ENCODE results near the gene VTI1A.
A peak's percentile ranks its signal among the peaks of the same experiment; 100 is the strongest.

Gene VTI1A

DNA sequence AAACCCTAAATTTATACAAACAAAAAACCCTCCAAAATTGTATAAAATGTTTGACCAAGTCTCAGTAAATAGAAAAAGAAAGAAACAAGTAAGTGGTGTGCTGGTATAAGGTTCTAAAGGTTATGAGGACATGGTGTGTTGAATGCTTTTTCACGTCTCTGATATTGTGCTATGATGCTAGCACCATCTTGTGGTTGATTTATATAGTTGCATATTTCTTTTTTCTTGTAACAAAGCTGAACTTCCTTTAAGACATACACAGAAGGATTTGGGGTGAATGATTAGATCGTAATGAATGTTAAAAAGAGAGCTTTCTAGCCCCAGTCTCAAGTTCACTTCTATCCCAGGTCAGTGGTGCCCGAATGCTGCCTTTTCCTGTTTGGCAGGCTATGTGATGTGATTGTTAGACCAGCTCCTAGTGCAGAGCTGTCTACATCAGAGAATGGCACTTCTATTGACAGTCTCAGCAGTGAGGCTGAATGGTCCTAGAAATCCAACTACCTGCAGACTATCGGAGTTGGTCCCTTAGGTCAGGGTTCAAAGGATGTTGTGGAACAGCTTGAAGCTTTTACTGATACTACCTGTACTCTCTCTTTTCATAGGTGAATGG, 25.0 kb downstream of the VTI1A start:
- ChIA-PET POLR2A (interaction anchor here (1.4 kb wide), 1 partner anchor 25 kb away, joined by 3 read pairs; the partner anchor contains the start of genes VTI1A and ZDHHC6), CTCF (interaction anchor here (0.5 to 2.1 kb wide), 52 partner anchors 7 to 1396 kb away, joined by 3 to 18 read pairs (median 3); no protein-coding TSS in a partner anchor)
- Histone ChIP-seq H3K36me3 (ENCODE audit: control insufficient read depth in 2 of 2, insufficient read depth in 1 of 2, low read length in 2 of 2) (peaks cover 0 to 4% of the 10 kb centered on the region in 2 experiments; a peak in 1 of 3 replicates), H3K4me3 (ENCODE audit: low read depth, low read length) (no peak overlapping the region), H3K9me3 (ENCODE audit: control insufficient read depth, insufficient read depth, low read depth, low read length) (no peaks in the 10 kb centered on the region), H3K4me1 (ENCODE audit: control insufficient read depth, insufficient read depth, low read length) (peaks cover 7% of the 10 kb centered on the region), H3K27ac (ENCODE audit: extremely low read depth, low read depth, low read length) (no peak overlapping the region)
- no peak for TF ChIP-seq ZNF311 (tag by site-specific recombination; IDR thresholded peaks at IDR 0.05; ENCODE audit: borderline replicate concordance)
- no peak for TF ChIP-seq ZBTB17 (tag by site-specific recombination; IDR thresholded peaks at IDR 0.05)
- TF ChIP-seq, protein P1, sequence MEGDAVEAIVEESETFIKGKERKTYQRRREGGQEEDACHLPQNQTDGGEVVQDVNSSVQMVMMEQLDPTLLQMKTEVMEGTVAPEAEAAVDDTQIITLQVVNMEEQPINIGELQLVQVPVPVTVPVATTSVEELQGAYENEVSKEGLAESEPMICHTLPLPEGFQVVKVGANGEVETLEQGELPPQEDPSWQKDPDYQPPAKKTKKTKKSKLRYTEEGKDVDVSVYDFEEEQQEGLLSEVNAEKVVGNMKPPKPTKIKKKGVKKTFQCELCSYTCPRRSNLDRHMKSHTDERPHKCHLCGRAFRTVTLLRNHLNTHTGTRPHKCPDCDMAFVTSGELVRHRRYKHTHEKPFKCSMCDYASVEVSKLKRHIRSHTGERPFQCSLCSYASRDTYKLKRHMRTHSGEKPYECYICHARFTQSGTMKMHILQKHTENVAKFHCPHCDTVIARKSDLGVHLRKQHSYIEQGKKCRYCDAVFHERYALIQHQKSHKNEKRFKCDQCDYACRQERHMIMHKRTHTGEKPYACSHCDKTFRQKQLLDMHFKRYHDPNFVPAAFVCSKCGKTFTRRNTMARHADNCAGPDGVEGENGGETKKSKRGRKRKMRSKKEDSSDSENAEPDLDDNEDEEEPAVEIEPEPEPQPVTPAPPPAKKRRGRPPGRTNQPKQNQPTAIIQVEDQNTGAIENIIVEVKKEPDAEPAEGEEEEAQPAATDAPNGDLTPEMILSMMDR (tag by site-specific recombination; IDR thresholded peaks at IDR 0.05): peak; percentile 43; the same call in 1 of the 2 replicates
- no peak for TF ChIP-seq ZNF266 (tag by site-specific recombination; IDR thresholded peaks at IDR 0.05; ENCODE audit: low read depth)
- peak; percentile 90 for TF ChIP-seq ZNF654 (tag by site-specific recombination; IDR thresholded peaks at IDR 0.05; ENCODE audit: low read depth)
- no peak for TF ChIP-seq ZNF624 (tag by site-specific recombination; IDR thresholded peaks at IDR 0.05)
- no peak for TF ChIP-seq GLIS2 (tag by site-specific recombination; IDR thresholded peaks at IDR 0.05)
- no peak for TF ChIP-seq ZNF146 (tag by site-specific recombination; IDR thresholded peaks at IDR 0.05)
- no peak for TF ChIP-seq KLF10 (tag by site-specific recombination; IDR thresholded peaks at IDR 0.05)
- no peak for TF ChIP-seq ZIC2 (tag by site-specific recombination; IDR thresholded peaks at IDR 0.05)
- TF ChIP-seq ZSCAN30 (tag by site-specific recombination; IDR thresholded peaks at IDR 0.05): no peak
- no peak for TF ChIP-seq ZNF785 (tag by site-specific recombination; IDR thresholded peaks at IDR 0.05)
- TF ChIP-seq ZNF768 (tag by site-specific recombination; IDR thresholded peaks at IDR 0.05): no peak
- no peak for TF ChIP-seq TRIM28 (IDR thresholded peaks at IDR 0.05; ENCODE audit: borderline replicate concordance, low read length)
- no peak for TF ChIP-seq OSR2 (tag by site-specific recombination; IDR thresholded peaks at IDR 0.05)
- TF ChIP-seq, protein P2, sequence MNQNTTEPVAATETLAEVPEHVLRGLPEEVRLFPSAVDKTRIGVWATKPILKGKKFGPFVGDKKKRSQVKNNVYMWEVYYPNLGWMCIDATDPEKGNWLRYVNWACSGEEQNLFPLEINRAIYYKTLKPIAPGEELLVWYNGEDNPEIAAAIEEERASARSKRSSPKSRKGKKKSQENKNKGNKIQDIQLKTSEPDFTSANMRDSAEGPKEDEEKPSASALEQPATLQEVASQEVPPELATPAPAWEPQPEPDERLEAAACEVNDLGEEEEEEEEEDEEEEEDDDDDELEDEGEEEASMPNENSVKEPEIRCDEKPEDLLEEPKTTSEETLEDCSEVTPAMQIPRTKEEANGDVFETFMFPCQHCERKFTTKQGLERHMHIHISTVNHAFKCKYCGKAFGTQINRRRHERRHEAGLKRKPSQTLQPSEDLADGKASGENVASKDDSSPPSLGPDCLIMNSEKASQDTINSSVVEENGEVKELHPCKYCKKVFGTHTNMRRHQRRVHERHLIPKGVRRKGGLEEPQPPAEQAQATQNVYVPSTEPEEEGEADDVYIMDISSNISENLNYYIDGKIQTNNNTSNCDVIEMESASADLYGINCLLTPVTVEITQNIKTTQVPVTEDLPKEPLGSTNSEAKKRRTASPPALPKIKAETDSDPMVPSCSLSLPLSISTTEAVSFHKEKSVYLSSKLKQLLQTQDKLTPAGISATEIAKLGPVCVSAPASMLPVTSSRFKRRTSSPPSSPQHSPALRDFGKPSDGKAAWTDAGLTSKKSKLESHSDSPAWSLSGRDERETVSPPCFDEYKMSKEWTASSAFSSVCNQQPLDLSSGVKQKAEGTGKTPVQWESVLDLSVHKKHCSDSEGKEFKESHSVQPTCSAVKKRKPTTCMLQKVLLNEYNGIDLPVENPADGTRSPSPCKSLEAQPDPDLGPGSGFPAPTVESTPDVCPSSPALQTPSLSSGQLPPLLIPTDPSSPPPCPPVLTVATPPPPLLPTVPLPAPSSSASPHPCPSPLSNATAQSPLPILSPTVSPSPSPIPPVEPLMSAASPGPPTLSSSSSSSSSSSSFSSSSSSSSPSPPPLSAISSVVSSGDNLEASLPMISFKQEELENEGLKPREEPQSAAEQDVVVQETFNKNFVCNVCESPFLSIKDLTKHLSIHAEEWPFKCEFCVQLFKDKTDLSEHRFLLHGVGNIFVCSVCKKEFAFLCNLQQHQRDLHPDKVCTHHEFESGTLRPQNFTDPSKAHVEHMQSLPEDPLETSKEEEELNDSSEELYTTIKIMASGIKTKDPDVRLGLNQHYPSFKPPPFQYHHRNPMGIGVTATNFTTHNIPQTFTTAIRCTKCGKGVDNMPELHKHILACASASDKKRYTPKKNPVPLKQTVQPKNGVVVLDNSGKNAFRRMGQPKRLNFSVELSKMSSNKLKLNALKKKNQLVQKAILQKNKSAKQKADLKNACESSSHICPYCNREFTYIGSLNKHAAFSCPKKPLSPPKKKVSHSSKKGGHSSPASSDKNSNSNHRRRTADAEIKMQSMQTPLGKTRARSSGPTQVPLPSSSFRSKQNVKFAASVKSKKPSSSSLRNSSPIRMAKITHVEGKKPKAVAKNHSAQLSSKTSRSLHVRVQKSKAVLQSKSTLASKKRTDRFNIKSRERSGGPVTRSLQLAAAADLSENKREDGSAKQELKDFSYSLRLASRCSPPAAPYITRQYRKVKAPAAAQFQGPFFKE (tag by site-specific recombination; IDR thresholded peaks at IDR 0.05; ENCODE audit: borderline replicate concordance): no peak
- TF ChIP-seq ZNF354C (tag by site-specific recombination; IDR thresholded peaks at IDR 0.05; ENCODE audit: borderline replicate concordance, low read depth): no peak
- no peak for TF ChIP-seq GFI1B (tag by site-specific recombination; IDR thresholded peaks at IDR 0.05)
- TF ChIP-seq, protein P3, sequence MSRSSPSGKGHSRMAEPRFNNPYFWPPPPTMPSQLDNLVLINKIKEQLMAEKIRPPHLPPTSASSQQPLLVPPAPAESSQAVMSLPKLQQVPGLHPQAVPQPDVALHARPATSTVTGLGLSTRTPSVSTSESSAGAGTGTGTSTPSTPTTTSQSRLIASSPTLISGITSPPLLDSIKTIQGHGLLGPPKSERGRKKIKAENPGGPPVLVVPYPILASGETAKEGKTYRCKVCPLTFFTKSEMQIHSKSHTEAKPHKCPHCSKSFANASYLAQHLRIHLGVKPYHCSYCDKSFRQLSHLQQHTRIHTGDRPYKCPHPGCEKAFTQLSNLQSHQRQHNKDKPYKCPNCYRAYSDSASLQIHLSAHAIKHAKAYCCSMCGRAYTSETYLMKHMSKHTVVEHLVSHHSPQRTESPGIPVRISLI (tag by site-specific recombination; IDR thresholded peaks at IDR 0.05): peak; percentile 76; the same call in 1 of the 2 replicates
- no peak for TF ChIP-seq KLF8 (tag by site-specific recombination; IDR thresholded peaks at IDR 0.05)
- no peak for TF ChIP-seq ZNF10 (tag by site-specific recombination; IDR thresholded peaks at IDR 0.05)
- TF ChIP-seq ZNF350 (tag by site-specific recombination; IDR thresholded peaks at IDR 0.05): no peak
- TF ChIP-seq ZNF843 (tag by site-specific recombination; IDR thresholded peaks at IDR 0.05): no peak
- no peak for TF ChIP-seq HOXA7 (CRISPR knock-in tag; IDR thresholded peaks at IDR 0.05; ENCODE audit: borderline replicate concordance)
- no peak for TF ChIP-seq SETDB1 (IDR thresholded peaks at IDR 0.05; ENCODE audit: insufficient read length, low read length)
- no peak for TF ChIP-seq GLIS1 (tag by site-specific recombination; IDR thresholded peaks at IDR 0.05)
